Progenitor cell of endocrine pancreas (in vitro differentiated cells): ENCODE results near the gene MYMX. TPM values are rescaled to one million over a fixed set of nuclear protein-coding genes. Genes with fewer than 3 reads are reported as not detected.

ENCODE experiments used
- DNase-seq: peaks from one replicate; pipeline ENCODE4 v3.0.0; 2021; ENCODE audit warnings: low spot score; ENCODE audit not compliant: unreplicated experiment
- H3K27ac Mint-ChIP-seq: 2 replicates; pipeline ENCODE4 v1.8.0; 2021; ENCODE audit warnings: mild to moderate bottlenecking, moderate library complexity, mixed read lengths
- H3K27me3 Mint-ChIP-seq: 2 replicates; pipeline ENCODE4 v1.8.0; 2021; ENCODE audit warnings: mixed read lengths
- H3K36me3 Mint-ChIP-seq: 2 replicates; pipeline ENCODE4 v1.8.0; 2022; ENCODE audit warnings: mixed read lengths; ENCODE audit not compliant: insufficient read depth
- H3K4me1 Mint-ChIP-seq: 2 replicates; pipeline ENCODE4 v1.8.0; 2021; ENCODE audit warnings: low read depth, mixed read lengths
- H3K4me3 Mint-ChIP-seq: 2 replicates; pipeline ENCODE4 v1.8.0; 2021; ENCODE audit warnings: low read depth, mild to moderate bottlenecking, moderate library complexity, mixed read lengths
- H3K9me3 Mint-ChIP-seq: 2 replicates; pipeline ENCODE4 v1.8.0; 2021; ENCODE audit warnings: low read depth, mixed read lengths
- CTCF ChIP-seq: fragments of 200-600 bp; sonication (generic); IDR thresholded peaks from one replicate; pipeline ENCODE4 v1.5.0; 2021; ENCODE audit warnings: antibody characterized with exemption, mild to moderate bottlenecking; ENCODE audit not compliant: unreplicated experiment
- total RNA-seq: library from RNA; stranded (reverse); gene quantifications from 2 replicates; pipeline ENCODE4 v1.2.1, GENCODE V29; 2021

Gene MYMX
- total RNA-seq, 1 donor from 2014 or later, result not detected

DNA sequence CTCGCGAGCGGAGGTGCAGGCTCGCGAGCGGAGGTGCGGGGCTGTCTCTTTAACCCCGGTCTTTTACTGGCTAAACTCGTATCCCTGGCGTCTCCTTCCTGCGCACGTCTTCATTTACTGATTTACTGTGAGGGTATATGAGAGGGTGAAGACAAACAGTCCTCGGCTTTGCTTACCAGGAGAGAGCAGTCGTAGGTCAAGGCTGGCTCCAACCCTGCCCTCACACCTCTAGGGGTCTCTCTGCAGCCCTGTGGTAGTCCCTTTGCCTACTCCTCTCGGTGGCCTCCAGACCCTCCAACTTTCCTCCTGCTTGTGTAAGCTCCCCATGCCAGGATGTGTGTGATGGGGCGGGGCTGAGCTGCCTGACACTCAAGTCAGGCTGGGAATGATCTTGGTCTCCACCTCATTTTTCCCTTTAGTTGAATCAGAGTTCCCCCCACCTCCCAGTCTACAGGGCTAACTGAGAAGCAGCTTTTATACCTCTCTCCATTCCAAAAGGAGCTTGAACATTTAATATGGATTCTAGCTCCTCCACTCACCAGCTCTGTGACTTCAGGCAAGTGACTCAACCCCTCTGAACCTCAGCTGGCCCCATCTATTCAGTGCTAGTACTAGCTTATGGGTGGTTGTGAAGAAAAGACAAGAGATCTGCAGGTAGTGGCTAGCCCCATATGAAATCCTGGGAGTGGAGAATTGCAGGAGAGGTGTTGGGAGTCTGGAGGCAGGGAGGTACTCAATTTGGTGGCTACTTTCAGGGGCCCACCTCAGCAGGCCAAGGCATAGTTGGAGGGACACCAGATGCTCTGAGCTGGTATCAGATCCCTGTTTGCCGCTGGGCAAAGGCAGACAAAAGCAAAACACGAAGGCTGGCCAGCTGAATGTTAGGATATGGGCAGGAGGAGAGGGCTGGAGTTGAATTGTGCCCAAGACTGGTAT, 7.6 kb downstream of the MYMX start:
- no peak for TF ChIP-seq CTCF
- no peaks in the 10 kb centered on the region for H3K9me3 Mint-ChIP-seq
- no peaks in the 10 kb centered on the region for H3K36me3 Mint-ChIP-seq
- H3K27me3 Mint-ChIP-seq, result peaks cover 19% of the 10 kb centered on the region
- DNase-seq, result no peak
- peak overlapping the region; percentile 71 for H3K4me3 Mint-ChIP-seq
- H3K27ac Mint-ChIP-seq, result peak overlapping the region; percentile 89
- peaks cover 36% of the 10 kb centered on the region for H3K4me1 Mint-ChIP-seq

DNA sequence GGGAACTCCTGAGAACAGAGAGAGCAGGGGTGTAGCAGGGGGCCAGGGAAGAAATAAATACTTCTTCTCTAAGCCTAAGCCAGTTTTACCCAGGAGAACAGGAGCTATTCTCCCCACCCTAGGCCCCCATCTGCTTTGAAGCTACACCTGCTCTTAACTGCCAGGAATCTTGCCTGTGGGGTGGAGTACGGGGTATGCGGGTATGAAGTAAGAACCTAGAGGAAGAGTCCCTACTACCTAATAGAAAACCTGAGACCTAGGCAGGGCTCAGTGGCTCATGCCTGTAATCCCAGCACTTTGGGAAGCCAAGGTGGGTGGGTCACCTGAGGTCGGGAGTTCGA, 8.2 kb downstream of the MYMX start:
- Mint-ChIP-seq H3K9me3 (no peaks in the 10 kb centered on the region), H3K4me3 (no peak overlapping the region), H3K27me3 (peaks cover 19% of the 10 kb centered on the region), H3K4me1 (peaks cover 34% of the 10 kb centered on the region), H3K36me3 (no peaks in the 10 kb centered on the region), H3K27ac (no peak overlapping the region)
- no peak for DNase-seq
- no peak for TF ChIP-seq CTCF

DNA sequence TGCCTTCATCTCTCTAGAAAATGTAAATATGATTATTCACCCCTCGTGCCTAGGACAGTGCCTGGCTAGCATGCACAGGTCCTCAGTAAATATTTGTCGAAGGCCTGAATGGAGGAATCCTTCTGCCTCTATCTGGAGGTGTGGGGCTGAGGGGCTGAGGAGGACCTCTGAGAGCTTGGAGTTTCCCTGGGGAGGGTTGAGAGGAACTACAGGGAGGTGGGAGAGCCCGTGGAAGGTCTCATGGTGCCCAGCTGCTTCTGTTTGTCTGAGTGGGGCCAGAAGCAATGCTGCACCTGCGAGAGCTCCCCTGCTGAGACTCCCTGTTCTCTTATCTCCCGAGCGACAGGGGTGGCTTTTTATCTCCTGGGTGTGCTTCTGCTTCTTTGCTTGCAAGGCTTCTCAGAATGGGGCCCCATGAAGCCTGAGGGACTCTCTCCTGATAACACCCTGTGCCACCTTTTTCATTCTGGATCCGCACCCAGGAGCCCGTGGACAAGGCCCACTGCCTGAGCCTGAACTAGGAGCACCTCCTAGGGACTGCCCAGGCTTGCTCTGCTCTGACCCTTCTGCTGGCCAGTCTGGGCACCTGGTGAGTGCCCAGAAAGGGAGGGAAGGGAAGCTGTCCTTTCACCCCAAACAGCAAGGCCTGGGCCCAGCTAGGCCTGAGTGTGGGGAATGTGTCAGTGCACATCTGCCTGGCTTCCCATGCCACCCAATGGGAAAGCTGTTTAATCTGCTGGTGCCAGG, 9.0 kb downstream of the MYMX start:
- peak overlapping the region; percentile 40 for H3K4me3 Mint-ChIP-seq
- no peak for TF ChIP-seq CTCF
- H3K36me3 Mint-ChIP-seq, result no peaks in the 10 kb centered on the region
- H3K9me3 Mint-ChIP-seq, result no peaks in the 10 kb centered on the region
- DNase-seq, result no peak
- H3K27ac Mint-ChIP-seq, result peak overlapping the region; percentile 82
- H3K27me3 Mint-ChIP-seq, result peaks cover 19% of the 10 kb centered on the region
- H3K4me1 Mint-ChIP-seq, result peaks cover 34% of the 10 kb centered on the region

- Mint-ChIP-seq H3K27ac (no peak overlapping the region), H3K9me3 (no peaks in the 10 kb centered on the region), H3K36me3 (no peaks in the 10 kb centered on the region), H3K27me3 (peaks cover 15% of the 10 kb centered on the region), H3K4me3 (no peak overlapping the region), H3K4me1 (peaks cover 30% of the 10 kb centered on the region)
- TF ChIP-seq CTCF, result no peak
- no peak for DNase-seq
These were observed 9.8 kb downstream of the MYMX start for GRCh38 chr6:44226368-44227147.

GRCh38 chr6:44227148-44227793, 10.5 kb downstream of the MYMX start:
- H3K9me3 Mint-ChIP-seq, result no peaks in the 10 kb centered on the region
- peaks cover 15% of the 10 kb centered on the region for H3K27me3 Mint-ChIP-seq
- TF ChIP-seq CTCF, result no peak
- no peak overlapping the region for H3K27ac Mint-ChIP-seq
- H3K4me1 Mint-ChIP-seq, result peaks cover 30% of the 10 kb centered on the region
- no peak for DNase-seq
- peaks cover 2% of the 10 kb centered on the region for H3K36me3 Mint-ChIP-seq
- no peak overlapping the region for H3K4me3 Mint-ChIP-seq
